Ishikawa (cell line): ENCODE results near the gene PRKCE.

Experiments used
- CEBPB ChIP-seq: IDR thresholded peaks from 2 replicates; pipeline ENCODE4 v1.6.1; 2012
- CREB1 ChIP-seq: IDR thresholded peaks from 2 replicates; pipeline ENCODE4 v1.6.1; 2012; ENCODE audit warnings: low read depth
- EGR1 ChIP-seq: IDR thresholded peaks from 2 replicates; pipeline ENCODE4 v1.6.1; 2012
- EP300 ChIP-seq: IDR thresholded peaks from 2 replicates; pipeline ENCODE4 v1.6.1; 2012; ENCODE audit warnings: borderline replicate concordance
- FOXM1 ChIP-seq: IDR thresholded peaks from 2 replicates; pipeline ENCODE4 v1.6.1; 2012; ENCODE audit warnings: low read depth, borderline replicate concordance
- MAX ChIP-seq: IDR thresholded peaks from 2 replicates; pipeline ENCODE4 v1.6.1; 2012
- NFIC ChIP-seq: IDR thresholded peaks from 2 replicates; pipeline ENCODE4 v1.6.1; 2012
- RAD21 ChIP-seq: IDR thresholded peaks from 2 replicates; pipeline ENCODE4 v1.6.1; 2012; ENCODE audit warnings: low read depth
- REST ChIP-seq: IDR thresholded peaks from 2 replicates; pipeline ENCODE4 v1.6.1; 2012; ENCODE audit warnings: low read depth, mild to moderate bottlenecking
- TAF1 ChIP-seq: IDR thresholded peaks from 2 replicates; pipeline ENCODE4 v1.6.1; 2012; ENCODE audit warnings: low read depth, mild to moderate bottlenecking
- TCF12 ChIP-seq: IDR thresholded peaks from 2 replicates; pipeline ENCODE4 v1.6.1; 2012; ENCODE audit warnings: low read depth
- TEAD4 ChIP-seq: IDR thresholded peaks from 2 replicates; pipeline ENCODE4 v1.6.1; 2012
- USF1 ChIP-seq: IDR thresholded peaks from 2 replicates; pipeline ENCODE4 v1.6.1; 2012
- YY1 ChIP-seq: IDR thresholded peaks from 2 replicates; pipeline ENCODE4 v1.6.1; 2012; ENCODE audit warnings: low read depth
- ZBTB7A ChIP-seq: IDR thresholded peaks from 2 replicates; pipeline ENCODE4 v1.6.1; 2012; ENCODE audit warnings: low read depth

The PRKCE gene

GRCh38 chr2:46045888-46046287 lies 394.4 kb downstream of the PRKCE start:
- no peak for TF ChIP-seq EGR1
- TF ChIP-seq ZBTB7A: no peak
- TF ChIP-seq TCF12: no peak
- TF ChIP-seq YY1: no peak
- TF ChIP-seq REST: no peak
- no peak for TF ChIP-seq RAD21
- TF ChIP-seq NFIC: no peak
- no peak for TF ChIP-seq EP300
- TF ChIP-seq MAX: no peak
- TF ChIP-seq TAF1: no peak
- TF ChIP-seq CEBPB: no peak
- no peak for TF ChIP-seq USF1
- TF ChIP-seq CREB1: no peak
- TF ChIP-seq FOXM1: no peak
- TF ChIP-seq TEAD4: no peak

- no peak for TF ChIP-seq TAF1
- TF ChIP-seq NFIC: no peak
- TF ChIP-seq MAX: no peak
- no peak for TF ChIP-seq YY1
- no peak for TF ChIP-seq EGR1
- TF ChIP-seq CEBPB: no peak
- TF ChIP-seq FOXM1: no peak
- TF ChIP-seq TEAD4: no peak
- no peak for TF ChIP-seq CREB1
- TF ChIP-seq RAD21: no peak
- TF ChIP-seq ZBTB7A: no peak
- no peak for TF ChIP-seq REST
- TF ChIP-seq USF1: no peak
- no peak for TF ChIP-seq EP300
- no peak for TF ChIP-seq TCF12
Measured at GRCh38 chr2:46047290-46047689, 395.8 kb downstream of the PRKCE start.

- TF ChIP-seq RAD21: no peak
- no peak for TF ChIP-seq TCF12
- no peak for TF ChIP-seq TEAD4
- TF ChIP-seq CEBPB: no peak
- no peak for TF ChIP-seq FOXM1
- no peak for TF ChIP-seq REST
- TF ChIP-seq TAF1: no peak
Measured at GRCh38 chr2:46048693-46049092, 397.2 kb downstream of the PRKCE start.

GRCh38 chr2:46050027-46050426 lies 398.6 kb downstream of the PRKCE start:
- TF ChIP-seq TCF12 (no peak), MAX (no peak), CEBPB (no peak), TEAD4 (no peak), USF1 (no peak)
